ENCODE data around the gene CCND1.

DNA sequence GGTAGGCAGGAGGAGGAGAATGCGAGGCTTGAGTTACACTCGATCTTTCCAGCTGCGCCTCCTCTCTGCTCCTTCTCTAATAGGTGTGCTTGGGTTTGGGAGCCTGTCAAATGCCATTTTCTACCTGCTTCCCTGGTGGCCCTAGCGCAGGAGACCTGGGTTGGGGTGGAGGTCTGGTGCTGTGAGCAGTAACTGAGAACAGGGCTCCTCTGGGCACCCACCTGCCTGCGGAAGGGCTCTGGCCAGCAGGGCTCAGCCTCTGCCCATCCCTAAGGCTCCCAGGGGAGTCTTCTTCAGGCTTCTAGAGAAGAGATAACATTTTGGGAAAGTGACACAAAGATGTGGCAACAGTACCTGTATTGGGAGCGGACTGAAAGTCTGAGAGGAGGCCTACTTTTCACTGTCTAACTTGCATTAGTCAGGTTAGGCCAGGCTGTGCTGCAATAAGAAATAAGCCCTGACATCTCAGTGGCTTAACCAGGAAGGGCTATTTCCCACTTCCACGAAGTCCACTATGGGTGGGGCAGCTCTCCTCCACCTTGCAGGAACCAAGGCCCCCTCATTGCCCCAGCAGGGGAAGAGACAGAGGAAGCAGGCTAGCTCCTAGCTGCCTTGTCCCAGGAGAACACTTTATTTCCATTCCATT is 41.8 kb downstream of the CCND1 start:
- TF ChIP-seq, protein P1, sequence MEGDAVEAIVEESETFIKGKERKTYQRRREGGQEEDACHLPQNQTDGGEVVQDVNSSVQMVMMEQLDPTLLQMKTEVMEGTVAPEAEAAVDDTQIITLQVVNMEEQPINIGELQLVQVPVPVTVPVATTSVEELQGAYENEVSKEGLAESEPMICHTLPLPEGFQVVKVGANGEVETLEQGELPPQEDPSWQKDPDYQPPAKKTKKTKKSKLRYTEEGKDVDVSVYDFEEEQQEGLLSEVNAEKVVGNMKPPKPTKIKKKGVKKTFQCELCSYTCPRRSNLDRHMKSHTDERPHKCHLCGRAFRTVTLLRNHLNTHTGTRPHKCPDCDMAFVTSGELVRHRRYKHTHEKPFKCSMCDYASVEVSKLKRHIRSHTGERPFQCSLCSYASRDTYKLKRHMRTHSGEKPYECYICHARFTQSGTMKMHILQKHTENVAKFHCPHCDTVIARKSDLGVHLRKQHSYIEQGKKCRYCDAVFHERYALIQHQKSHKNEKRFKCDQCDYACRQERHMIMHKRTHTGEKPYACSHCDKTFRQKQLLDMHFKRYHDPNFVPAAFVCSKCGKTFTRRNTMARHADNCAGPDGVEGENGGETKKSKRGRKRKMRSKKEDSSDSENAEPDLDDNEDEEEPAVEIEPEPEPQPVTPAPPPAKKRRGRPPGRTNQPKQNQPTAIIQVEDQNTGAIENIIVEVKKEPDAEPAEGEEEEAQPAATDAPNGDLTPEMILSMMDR (IDR thresholded peaks at IDR 0.05 in 8 of 11, conservative IDR thresholded peaks at IDR 0.05 in 3 of 11) = no peak
- TF ChIP-seq POLR2A (IDR thresholded peaks at IDR 0.05) (no peak), POLR2AphosphoS5 (IDR thresholded peaks at IDR 0.05) (no peak)
